Testis (tissue), 3 donors: ENCODE results near the gene RBBP8. TPM values are rescaled to one million over a fixed set of nuclear protein-coding genes. Genes with fewer than 3 reads are reported as not detected.

Experiments
- DNase-seq: peaks from one replicate; pipeline ENCODE4 v3.0.0-alpha.2; 2019
- H3K27ac ChIP-seq, 2 donors: fragments of 200-600 bp; sonication (generic); one replicate each; pipeline ENCODE4 v1.5.1; 2019
- H3K27me3 ChIP-seq: fragments of 200-600 bp; sonication (generic); one replicate; pipeline ENCODE4 v1.5.1; 2019
- H3K36me3 ChIP-seq: fragments of 200-600 bp; sonication (generic); one replicate; pipeline ENCODE4 v1.5.1; 2017; ENCODE audit warnings: low read depth; ENCODE audit errors: missing control alignments
- H3K4me1 ChIP-seq: fragments of 200-600 bp; sonication (generic); one replicate; pipeline ENCODE4 v1.5.1; 2019
- H3K4me3 ChIP-seq, 2 donors: fragments of 200-600 bp; sonication (generic); one replicate each; pipeline ENCODE4 v1.5.1; 2017 to 2019
- H3K9me3 ChIP-seq: fragments of 200-600 bp; sonication (generic); one replicate; pipeline ENCODE4 v1.5.1; 2017
- CTCF ChIP-seq, 3 experiments: fragments of 450-650 bp in 2 of 3; fragments of 200-600 bp in 1 of 3; sonication (generic) in 1 of 3; IDR thresholded peaks; one replicate each; pipeline ENCODE4 v1.5.1; 2016 to 2019; ENCODE audit warnings: antibody characterized with exemption in 3 of 3, mild to moderate bottlenecking in 2 of 3, moderate library complexity in 1 of 3
- POLR2A ChIP-seq: fragments of 450-650 bp; IDR thresholded peaks from one replicate; pipeline ENCODE4 v1.6.1; 2017; ENCODE audit warnings: antibody characterized with exemption, mild to moderate bottlenecking, moderate library complexity
- WGBS, 2 donors: methylation state at CpG; one replicate each; pipeline ENCODE4 v1.1.5; 2018; 5-methylcytosine and 5-hydroxymethylcytosine counted together
- intact Hi-C: fragments of 100-400 bp; cut with DNase I; formaldehyde crosslinking; loops from one replicate; pipeline ENCODE4 v1.15.1; 2023; ENCODE audit warnings: low total_unique reads
- polyA plus RNA-seq: library from polyadenylated mRNA; stranded (reverse); fragments of 350-450 nt; fragmentation: Illumina TruSeq; extraction: RNeasy Lipid Tissue Mini Kit (QIAGEN cat#74804); gene quantifications from one replicate; pipeline ENCODE4 v1.2.3, GENCODE V29; 2014; ENCODE audit warnings: low read depth, low replicate concordance; ENCODE audit not compliant: insufficient read depth
- total RNA-seq, 2 donors: library from RNA; depleted of rRNA; stranded (reverse); fragments of >200 nt; gene quantifications; one replicate each; pipeline ENCODE4 v1.2.3, GENCODE V29; 2016

Gene RBBP8
- total and polyA plus RNA-seq, 3 donors from 2014 or later = 24.7 to 76.4 (median 45.7) TPM

DNA sequence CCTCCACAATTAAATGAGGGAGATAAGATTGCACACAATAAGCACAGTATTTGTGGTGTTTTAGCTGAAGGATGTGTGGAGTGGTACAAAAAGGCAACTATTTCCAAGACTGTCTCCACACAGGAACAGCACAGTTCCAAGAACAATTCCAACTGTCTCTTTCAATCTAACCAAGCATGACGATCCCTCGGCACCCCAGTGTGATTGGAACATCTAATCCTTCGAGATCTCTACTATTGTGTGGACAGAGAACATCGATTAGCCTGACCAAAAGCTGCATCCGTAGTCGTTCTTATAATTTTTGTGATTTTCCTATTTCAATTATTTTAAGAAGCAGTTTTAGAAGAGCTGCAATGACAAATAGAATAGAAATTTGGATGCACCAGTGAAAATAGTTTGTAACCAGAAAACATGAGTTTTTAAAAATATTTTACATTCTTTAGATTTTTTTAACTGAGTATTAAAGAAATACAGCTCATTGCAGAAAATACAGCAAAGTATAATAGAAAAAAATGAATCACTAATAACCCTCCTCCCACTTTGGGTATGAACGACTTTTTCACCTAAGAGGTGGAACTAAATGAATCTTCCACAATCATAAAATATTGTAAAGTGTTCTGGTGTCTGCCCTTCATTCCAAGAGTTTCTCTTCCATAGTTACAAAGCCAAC is 125.8 kb downstream of the RBBP8 start:
- Histone ChIP-seq H3K4me1 (no peaks in the 10 kb centered on the region), H3K4me3 (no peak overlapping the region), H3K27ac (no peak overlapping the region), H3K36me3 (no peaks in the 10 kb centered on the region), H3K27me3 (no peaks in the 10 kb centered on the region), H3K9me3 (no peaks in the 10 kb centered on the region)
- 83 to 88% methylated on average over 7 of the region's 7 CpGs for WGBS, 2 donors
- no peak for TF ChIP-seq POLR2A
- TF ChIP-seq CTCF (IDR thresholded peaks at IDR 0.05) = no peak
- no peak for DNase-seq
- intact Hi-C loops = no loop called here

DNA sequence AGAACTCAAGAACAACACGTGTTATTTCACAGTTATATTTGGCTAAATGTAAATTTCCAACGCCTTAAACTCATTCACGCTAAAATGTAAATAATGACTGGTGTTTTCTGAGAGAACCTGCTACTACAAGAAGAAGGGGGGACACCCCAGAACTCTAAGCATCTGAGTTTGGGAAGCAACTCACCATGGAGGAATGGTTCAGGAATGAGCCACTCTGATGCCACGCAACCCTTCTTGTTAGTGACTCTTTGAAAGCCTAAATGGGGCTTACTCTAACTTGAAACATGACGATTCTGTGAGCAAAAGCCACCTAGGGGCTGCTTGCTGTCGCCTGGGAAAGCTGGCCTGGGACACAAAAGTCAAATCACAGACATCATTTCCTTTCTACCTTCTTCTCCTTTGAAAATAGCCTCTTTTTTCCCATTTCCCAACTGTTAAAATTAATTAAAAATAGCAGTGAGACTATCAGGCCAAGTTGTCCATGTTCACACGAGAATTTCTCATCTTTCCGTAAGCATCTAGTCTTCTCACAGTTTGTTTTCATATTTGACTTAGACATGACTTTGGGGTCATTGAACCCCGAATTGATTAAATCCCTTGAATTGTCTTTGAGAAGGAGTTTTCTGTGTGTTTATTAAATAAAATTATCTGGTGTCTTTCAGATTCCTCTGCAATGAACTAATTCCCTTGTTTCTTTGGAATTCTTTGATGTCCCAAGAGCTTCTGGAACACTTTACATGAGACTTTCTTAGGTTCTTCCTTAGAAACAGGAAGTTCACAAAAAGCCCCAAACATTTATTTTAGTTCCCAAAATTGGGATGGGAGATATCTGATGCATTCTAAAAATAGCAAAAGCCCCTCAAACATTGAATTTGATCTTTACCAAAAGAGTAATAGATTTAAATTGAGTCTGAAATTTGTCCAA is 126.7 kb downstream of the RBBP8 start:
- no peak for DNase-seq
- Histone ChIP-seq H3K4me1 (no peaks in the 10 kb centered on the region), H3K9me3 (no peaks in the 10 kb centered on the region), H3K4me3 (no peak overlapping the region), H3K27ac (no peak overlapping the region), H3K36me3 (no peaks in the 10 kb centered on the region), H3K27me3 (no peaks in the 10 kb centered on the region)
- TF ChIP-seq CTCF (IDR thresholded peaks at IDR 0.05) (no peak), POLR2A (no peak)
- WGBS, 2 donors = 85 to 87% methylated on average over 9 of the region's 9 CpGs
- intact Hi-C loops = no loop called here

GRCh38 chr18:23062011-23062410 is 128.9 kb downstream of the RBBP8 start:
- intact Hi-C loops = no loop called here
- WGBS, 2 donors = 87% methylated on average over 1 of the region's 1 CpG
- no peak for TF ChIP-seq POLR2A
- TF ChIP-seq CTCF (IDR thresholded peaks at IDR 0.05) = no peak

GRCh38 chr18:23063502-23063901 is 130.4 kb downstream of the RBBP8 start:
- Histone ChIP-seq H3K27me3 (no peaks in the 10 kb centered on the region), H3K4me3 (no peak overlapping the region), H3K9me3 (no peaks in the 10 kb centered on the region), H3K4me1 (no peaks in the 10 kb centered on the region), H3K36me3 (no peaks in the 10 kb centered on the region), H3K27ac (no peak overlapping the region)
- 76 to 77% methylated on average over 6 of the region's 6 CpGs for WGBS, 2 donors
- no peak for DNase-seq
- TF ChIP-seq POLR2A = no peak
- intact Hi-C loops = no loop called here

More at GRCh38 chr18:23062011-23062410, 128.9 kb downstream of the RBBP8 start:
- Histone ChIP-seq H3K4me1 (no peaks in the 10 kb centered on the region), H3K27ac (no peak overlapping the region), H3K4me3 (no peak overlapping the region), H3K27me3 (no peaks in the 10 kb centered on the region), H3K36me3 (no peaks in the 10 kb centered on the region), H3K9me3 (no peaks in the 10 kb centered on the region)
- no peak for DNase-seq

GRCh38 chr18:23065234-23065806 is 132.2 kb downstream of the RBBP8 start:
- no peak overlapping the region for H3K27ac ChIP-seq
- TF ChIP-seq CTCF (IDR thresholded peaks at IDR 0.05) (no peak), POLR2A (no peak)
- H3K9me3 ChIP-seq = no peaks in the 10 kb centered on the region
- no peaks in the 10 kb centered on the region for H3K4me1 ChIP-seq
- H3K27me3 ChIP-seq = no peaks in the 10 kb centered on the region
- intact Hi-C loops = no loop called here
- H3K36me3 ChIP-seq = no peaks in the 10 kb centered on the region
- WGBS, 2 donors = 82 to 88% methylated on average over 4 of the region's 4 CpGs
- H3K4me3 ChIP-seq = no peak overlapping the region
- DNase-seq = no peak
